Measurements from ENCODE around the gene CCL26.

The CCL26 gene

GRCh38 chr7:75772081-75773077, at the start of gene CCL26:
TSS of gene CCL26 (minus strand) at chr7:75772211. CDS start at chr7:75772176, 35 bp downstream.
- no peak for TF ChIP-seq Cebpa-rat (IDR thresholded peaks at IDR 0.05)
- Histone ChIP-seq H3K9ac (no peak within 1 kb of the TSS), H4K20me1 (no peaks in the 10 kb centered on the region), H3K27me3 (no peaks in the 10 kb centered on the region), H3K4me3 (no peak within 1 kb of the TSS), H3K4me1 (peaks cover 32% of the 10 kb centered on the region), H3K4me2 (0 out of 2 replicates have a peak within 1 kb of the TSS, but pooled peaks have one; percentile 1), H3K27ac (no peak within 1 kb of the TSS), H3K9me3 (peaks cover 2% of the 10 kb centered on the region; the same call in 1 of the 2 replicates), H3K36me3 (no peaks in the 10 kb centered on the region)

GRCh38 chr7:75820688-75821087, 48.7 kb upstream of the CCL26 start:
- TF ChIP-seq Cebpa-rat (IDR thresholded peaks at IDR 0.05) = no peak

GRCh38 chr7:75819711-75820110, 47.7 kb upstream of the CCL26 start:
- TF ChIP-seq Cebpa-rat (IDR thresholded peaks at IDR 0.05) = no peak
- Histone ChIP-seq H4K20me1 (no peaks in the 10 kb centered on the region), H3K9me3 (no peaks in the 10 kb centered on the region), H3K27ac (no peak overlapping the region), H3K36me3 (no peaks in the 10 kb centered on the region), H3K9ac (no peak overlapping the region), H3K4me2 (no peak overlapping the region), H3K4me3 (no peak overlapping the region), H3K4me1 (no peaks in the 10 kb centered on the region), H3K27me3 (no peaks in the 10 kb centered on the region)

More at GRCh38 chr7:75820688-75821087, 48.7 kb upstream of the CCL26 start:
- H3K36me3 ChIP-seq = no peaks in the 10 kb centered on the region
- no peak overlapping the region for H3K9ac ChIP-seq
- no peaks in the 10 kb centered on the region for H3K4me1 ChIP-seq
- H3K4me2 ChIP-seq = no peak overlapping the region
- no peaks in the 10 kb centered on the region for H3K27me3 ChIP-seq
- H3K27ac ChIP-seq = no peak overlapping the region
- H3K4me3 ChIP-seq = no peak overlapping the region
- H3K9me3 ChIP-seq = no peaks in the 10 kb centered on the region
- no peaks in the 10 kb centered on the region for H4K20me1 ChIP-seq

- H3K4me3 ChIP-seq = no peak overlapping the region
- no peaks in the 10 kb centered on the region for H3K27me3 ChIP-seq
- no peak overlapping the region for H3K27ac ChIP-seq
- H3K9ac ChIP-seq = no peak overlapping the region
- no peaks in the 10 kb centered on the region for H3K36me3 ChIP-seq
- H3K9me3 ChIP-seq = no peaks in the 10 kb centered on the region
- H4K20me1 ChIP-seq = no peaks in the 10 kb centered on the region
- H3K4me2 ChIP-seq = no peak overlapping the region
- H3K4me1 ChIP-seq = peaks cover 7% of the 10 kb centered on the region
- TF ChIP-seq Cebpa-rat (IDR thresholded peaks at IDR 0.05) = no peak
Observed at GRCh38 chr7:75818472-75818871, 46.5 kb upstream of the CCL26 start.

GRCh38 chr7:75817116-75817515, 45.1 kb upstream of the CCL26 start:
- no peak overlapping the region for H3K4me2 ChIP-seq
- no peaks in the 10 kb centered on the region for H4K20me1 ChIP-seq
- H3K4me1 ChIP-seq = peaks cover 10% of the 10 kb centered on the region
- no peak overlapping the region for H3K4me3 ChIP-seq
- H3K27me3 ChIP-seq = no peaks in the 10 kb centered on the region
- H3K36me3 ChIP-seq = no peaks in the 10 kb centered on the region
- H3K9ac ChIP-seq = no peak overlapping the region
- no peaks in the 10 kb centered on the region for H3K9me3 ChIP-seq
- H3K27ac ChIP-seq = no peak overlapping the region
- TF ChIP-seq Cebpa-rat (IDR thresholded peaks at IDR 0.05) = no peak

- no peak for TF ChIP-seq Cebpa-rat (IDR thresholded peaks at IDR 0.05)
- peaks cover 14% of the 10 kb centered on the region for H3K4me1 ChIP-seq
- no peaks in the 10 kb centered on the region for H4K20me1 ChIP-seq
- no peak overlapping the region for H3K27ac ChIP-seq
- no peaks in the 10 kb centered on the region for H3K27me3 ChIP-seq
- H3K36me3 ChIP-seq = no peaks in the 10 kb centered on the region
- no peaks in the 10 kb centered on the region for H3K9me3 ChIP-seq
- no peak overlapping the region for H3K4me3 ChIP-seq
- no peak overlapping the region for H3K4me2 ChIP-seq
- no peak overlapping the region for H3K9ac ChIP-seq
Observed at GRCh38 chr7:75815418-75816064, 43.5 kb upstream of the CCL26 start.

GRCh38 chr7:75814407-75814947, 42.5 kb upstream of the CCL26 start:
- TF ChIP-seq Cebpa-rat (IDR thresholded peaks at IDR 0.05) = no peak
- Histone ChIP-seq H3K4me2 (no peak overlapping the region), H3K36me3 (no peaks in the 10 kb centered on the region), H4K20me1 (no peaks in the 10 kb centered on the region), H3K4me3 (no peak overlapping the region), H3K27ac (no peak overlapping the region), H3K9me3 (no peaks in the 10 kb centered on the region), H3K9ac (no peak overlapping the region), H3K27me3 (no peaks in the 10 kb centered on the region), H3K4me1 (peaks cover 14% of the 10 kb centered on the region)

GRCh38 chr7:75813781-75814236, 41.8 kb upstream of the CCL26 start, which contains the start of gene CCL24:
TSS of gene CCL24 (minus strand) at chr7:75813806. CDS start at chr7:75813715, 91 bp downstream.
- Histone ChIP-seq H3K4me1 (peaks cover 14% of the 10 kb centered on the region), H3K4me2 (peak within 1 kb of the TSS; percentile 52), H3K9me3 (no peaks in the 10 kb centered on the region), H3K4me3 (no peak within 1 kb of the TSS), H3K27me3 (no peaks in the 10 kb centered on the region), H3K9ac (no peak within 1 kb of the TSS), H4K20me1 (no peaks in the 10 kb centered on the region), H3K36me3 (no peaks in the 10 kb centered on the region), H3K27ac (no peak within 1 kb of the TSS)
- TF ChIP-seq Cebpa-rat (IDR thresholded peaks at IDR 0.05) = no peak

GRCh38 chr7:75813084-75813483, 41.1 kb upstream of the CCL26 start:
- TF ChIP-seq Cebpa-rat (IDR thresholded peaks at IDR 0.05) = no peak
- H4K20me1 ChIP-seq = no peaks in the 10 kb centered on the region
- H3K4me1 ChIP-seq = peaks cover 14% of the 10 kb centered on the region
- H3K4me2 ChIP-seq = peak overlapping the region; percentile 52; the same call in 1 of the 2 replicates
- no peak overlapping the region for H3K27ac ChIP-seq
- H3K4me3 ChIP-seq = no peak overlapping the region
- no peaks in the 10 kb centered on the region for H3K9me3 ChIP-seq
- no peak overlapping the region for H3K9ac ChIP-seq
- H3K36me3 ChIP-seq = no peaks in the 10 kb centered on the region
- no peaks in the 10 kb centered on the region for H3K27me3 ChIP-seq
